A375 (cell line): ENCODE data around the gene MRPL36. TPM values are rescaled to one million over a fixed set of nuclear protein-coding genes. Genes with fewer than 3 reads are reported as not detected.

Experiments used
- total RNA-seq: library from RNA; depleted of rRNA; stranded (reverse); fragments of >200 nt; shearing (Covaris generic); gene quantifications from 2 replicates; pipeline ENCODE4 v1.2.3, GENCODE V29; 2014; rRNA removed

The MRPL36 gene
- 80.0 and 80.7 TPM in 2 replicates for total RNA-seq

DNA sequence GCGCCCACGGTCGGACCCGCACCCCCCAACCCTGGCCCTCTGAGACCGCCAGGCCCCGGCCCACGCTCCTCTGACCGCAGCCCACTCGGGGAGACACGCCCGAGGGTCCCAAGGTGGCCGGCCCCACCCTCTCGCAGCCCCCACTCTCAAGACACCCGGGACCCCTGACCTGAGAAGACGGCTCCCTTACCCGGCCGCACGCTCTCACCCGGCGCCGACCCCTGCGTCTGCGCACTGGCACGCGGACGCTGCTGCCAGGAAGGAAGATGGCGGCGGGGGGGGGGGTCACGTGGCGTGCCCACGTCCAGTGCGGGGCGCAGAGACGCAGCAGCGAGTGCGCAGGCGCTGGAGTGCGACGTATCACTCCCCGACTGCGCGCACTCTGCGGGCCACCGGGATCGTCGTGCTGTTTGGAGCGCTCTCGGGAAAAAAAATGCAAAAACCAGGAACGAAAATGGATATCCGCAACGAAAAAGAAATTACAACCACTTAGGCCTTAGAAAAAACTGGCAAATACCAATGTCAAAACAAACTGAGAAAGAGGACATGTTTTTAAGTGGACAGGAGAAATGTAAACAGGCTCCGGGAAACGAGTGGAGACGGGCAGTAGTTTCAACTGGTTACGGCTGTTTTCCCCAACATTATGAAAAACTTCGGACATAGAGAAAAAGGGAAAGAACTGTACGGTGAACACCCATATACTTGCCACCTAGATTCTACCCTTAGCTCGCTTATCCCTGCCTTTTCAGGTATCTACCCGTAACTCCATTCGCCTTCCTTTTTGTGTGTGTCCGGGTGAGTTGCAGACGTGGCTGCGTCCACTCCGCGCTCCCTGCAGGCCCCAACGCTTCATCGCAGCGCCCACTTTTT is at the start of gene MRPL36:
TSS of gene MRPL36 (minus strand) at position 236 of the 870 bp plus-strand sequence. CDS start 902 bp downstream, outside the sequence.

DNA sequence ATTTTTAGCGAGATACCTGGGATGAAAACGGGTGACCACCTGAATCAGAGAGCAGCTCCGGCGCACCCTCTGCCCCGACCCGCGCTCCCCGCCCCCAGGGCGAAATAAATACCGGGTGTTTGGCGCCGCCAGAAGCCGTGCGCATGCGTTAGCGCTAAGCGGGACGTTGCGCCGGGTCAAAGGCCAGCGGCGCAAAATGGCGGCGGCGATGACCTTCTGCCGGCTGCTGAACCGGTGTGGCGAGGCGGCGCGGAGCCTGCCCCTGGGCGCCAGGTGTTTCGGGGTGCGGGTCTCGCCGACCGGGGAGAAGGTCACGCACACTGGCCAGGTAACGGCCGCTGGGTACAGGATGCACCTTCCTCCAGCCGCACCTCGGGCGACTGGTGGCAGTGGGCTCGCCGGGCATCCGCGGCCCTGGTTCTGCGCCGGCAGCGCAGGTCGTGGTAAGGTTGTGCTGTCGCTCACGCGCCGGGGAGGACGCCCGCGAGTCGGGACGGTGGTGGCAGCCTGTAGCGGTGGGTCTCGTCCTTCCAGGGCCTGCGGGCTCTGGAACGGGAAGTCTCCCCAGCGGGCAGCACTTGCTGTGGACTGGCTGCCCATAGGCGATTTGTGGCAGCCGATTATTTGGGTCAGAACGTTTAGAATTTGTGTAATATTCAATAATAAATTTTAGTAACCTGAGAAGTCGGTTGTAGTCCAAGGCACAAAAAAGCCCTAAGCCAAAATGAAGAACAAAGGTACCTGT is 1.8 kb upstream of the MRPL36 start, which contains the start of gene NDUFS6:
TSS of gene NDUFS6 (plus strand) at position 186 of the 745 bp plus-strand sequence. CDS start at position 197, 11 bp downstream.

Other genes with a start within 250 kb of the MRPL36 start
- 108 and 148 TPM in 2 replicates for gene NDUFS6, start 1.6 kb upstream of the MRPL36 start, total RNA-seq
- gene IRX4, start 83.1 kb upstream of the MRPL36 start, total RNA-seq, result 0.15 and 0.53 TPM in 2 replicates